Lower leg skin (tissue), 3 donors: ENCODE data around the gene FBXO8.

Source experiments
- CTCF ChIP-seq, 3 donors: fragments of 450-650 bp; IDR thresholded peaks; one replicate each; pipeline ENCODE4 v1.5.1; 2016; ENCODE audit warnings: antibody characterized with exemption in 3 of 3, mild to moderate bottlenecking in 3 of 3, moderate library complexity in 2 of 3
- POLR2A ChIP-seq, 2 donors: fragments of 450-650 bp; IDR thresholded peaks; one replicate each; pipeline ENCODE4 v1.6.1; 2016 to 2017; ENCODE audit warnings: antibody characterized with exemption in 2 of 2, mild to moderate bottlenecking in 1 of 2, moderate library complexity in 1 of 2

DNA sequence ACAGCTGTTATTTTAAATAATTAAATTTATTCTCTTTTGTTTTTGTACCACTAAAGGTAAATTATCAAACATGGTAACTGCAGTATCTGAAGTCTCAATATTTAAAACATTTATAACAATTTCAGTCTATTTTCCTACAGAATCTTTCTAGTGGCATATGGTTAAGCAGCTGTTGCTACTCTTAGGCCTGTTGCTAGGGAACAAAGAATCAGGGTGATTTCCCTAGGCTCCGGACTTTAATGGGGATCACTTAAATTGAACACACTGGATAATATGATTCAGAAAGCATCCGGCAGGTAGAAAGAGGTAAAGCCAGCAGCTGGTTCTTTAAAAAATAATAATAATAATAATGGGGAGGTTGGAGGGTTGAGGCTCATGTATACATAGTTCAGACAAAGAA is 17.6 kb downstream of the FBXO8 start:
- TF ChIP-seq CTCF (IDR thresholded peaks at IDR 0.05), result no peak
- no peak for TF ChIP-seq POLR2A (IDR thresholded peaks at IDR 0.05)
